ENCODE data around the gene SEPTIN11. TPM values are rescaled to one million over a fixed set of nuclear protein-coding genes. Genes with fewer than 3 reads are reported as not detected.

SEPTIN11 gene
- total RNA-seq, 1 donor: 280 TPM

- TF ChIP-seq CTCF (IDR thresholded peaks at IDR 0.05; ENCODE audit: insufficient read depth, low read length): no peak
- peak; percentile 86 for DNase-seq (ENCODE audit: low read depth)
Measured at GRCh38 chr4:76943129-76943620, 6.4 kb upstream of the SEPTIN11 start.

DNA sequence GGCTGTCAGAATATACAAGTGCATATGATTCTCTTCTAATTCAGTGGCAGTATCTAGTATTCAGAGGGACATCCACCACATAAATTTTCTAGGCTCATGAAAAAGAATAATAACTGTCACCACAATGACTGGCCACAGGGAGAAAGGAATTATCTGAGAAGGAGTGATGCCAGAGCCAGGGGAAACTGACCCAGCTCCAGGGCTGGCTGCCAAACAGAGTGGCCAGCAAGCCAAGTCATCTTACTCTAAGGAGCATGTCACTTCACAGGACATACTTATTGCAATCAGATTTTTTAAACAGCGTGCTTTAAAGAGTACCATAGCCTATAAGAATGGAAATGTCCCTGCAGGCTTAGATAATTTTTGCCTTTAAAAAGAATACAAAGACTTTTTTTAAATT is 5.8 kb upstream of the SEPTIN11 start:
- no peak overlapping the region for H3K4me3 ChIP-seq (ENCODE audit: low read depth, low read length)
- no peak for DNase-seq (ENCODE audit: low read depth)
- TF ChIP-seq CTCF (IDR thresholded peaks at IDR 0.05; ENCODE audit: insufficient read depth, low read length): no peak

More at GRCh38 chr4:76943129-76943620, 6.4 kb upstream of the SEPTIN11 start:
- H3K4me3 ChIP-seq (ENCODE audit: low read depth, low read length): no peak overlapping the region

DNA sequence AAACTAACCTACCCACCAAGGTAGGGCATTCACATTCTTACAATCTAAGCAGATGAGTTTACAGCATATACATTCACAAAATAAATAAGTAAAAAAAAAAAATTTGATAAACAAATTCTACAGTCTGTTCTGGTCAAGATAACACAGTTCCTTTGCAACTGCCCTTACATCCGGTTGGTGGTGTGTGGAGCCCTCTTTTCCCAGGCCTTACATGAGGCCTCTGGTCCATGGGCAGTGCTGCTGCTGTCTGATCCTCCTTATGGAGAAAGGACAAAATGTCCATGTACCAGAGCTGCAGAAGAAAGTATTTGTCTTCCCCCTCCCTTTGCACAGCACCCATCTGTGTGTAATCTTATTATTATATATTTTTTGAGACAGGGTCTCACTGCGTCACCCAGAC is 2.2 kb upstream of the SEPTIN11 start:
- TF ChIP-seq CTCF (IDR thresholded peaks at IDR 0.05; ENCODE audit: insufficient read depth, low read length): peak; percentile 30
- H3K4me3 ChIP-seq (ENCODE audit: low read depth, low read length): peak overlapping the region; percentile 14
- DNase-seq (ENCODE audit: low read depth): peak; percentile 53

DNA sequence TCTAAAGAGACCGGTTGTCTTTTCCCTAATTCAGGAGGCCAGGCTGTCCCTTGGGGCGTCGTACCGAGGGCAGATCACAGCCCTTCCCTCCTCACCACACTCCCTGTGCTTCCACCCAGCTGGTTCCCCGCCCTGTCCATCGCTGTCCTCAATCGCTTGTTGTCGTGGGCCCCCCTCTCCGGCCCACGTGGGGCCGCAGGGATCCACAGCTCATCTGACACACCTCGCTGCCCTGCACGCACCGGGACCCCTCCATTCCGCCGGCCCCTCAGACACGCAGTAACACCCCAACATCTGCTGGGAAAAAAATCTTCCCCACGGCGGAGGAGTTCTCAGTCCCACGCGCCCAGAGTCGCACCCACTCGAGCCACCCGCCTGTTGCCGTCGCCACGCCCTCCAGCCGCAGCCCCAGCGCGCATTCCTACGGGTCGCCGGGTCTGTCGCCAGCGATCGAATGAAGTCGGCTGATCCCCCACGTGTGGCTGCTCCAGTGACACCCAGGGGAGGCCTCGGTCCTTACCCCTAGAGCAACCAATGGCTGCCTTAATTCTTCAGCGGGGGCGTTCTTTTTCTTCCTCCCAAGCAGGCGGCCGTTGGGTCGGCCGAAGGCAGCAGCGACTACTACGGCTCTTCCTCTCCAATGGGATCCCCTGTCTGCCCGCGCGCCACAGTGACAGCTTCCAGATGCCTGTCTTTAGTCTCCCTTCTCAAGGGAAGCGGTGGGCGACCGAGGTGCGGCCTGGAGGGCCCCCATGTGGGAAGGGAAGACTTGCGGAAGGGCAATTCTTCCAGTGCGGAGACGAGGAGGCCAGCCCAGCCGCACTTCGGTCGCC is 893 bp upstream of the SEPTIN11 start:
- peak; percentile 62 for DNase-seq (ENCODE audit: low read depth)
- TF ChIP-seq CTCF (IDR thresholded peaks at IDR 0.05; ENCODE audit: insufficient read depth, low read length): no peak

GRCh38 chr4:76950052-76950955 is 752 bp downstream of the SEPTIN11 start:
- no peak for TF ChIP-seq CTCF (IDR thresholded peaks at IDR 0.05; ENCODE audit: insufficient read depth, low read length)
- peak overlapping the region; percentile 91 for H3K4me3 ChIP-seq (ENCODE audit: low read depth, low read length)
- DNase-seq (ENCODE audit: low read depth): peak; percentile 49

More for the DNA sequence above, 893 bp upstream of the SEPTIN11 start:
- H3K4me3 ChIP-seq (ENCODE audit: low read depth, low read length): peak overlapping the region; percentile 91

- TF ChIP-seq CTCF (IDR thresholded peaks at IDR 0.05; ENCODE audit: insufficient read depth, low read length): no peak
- DNase-seq (ENCODE audit: low read depth): peak; percentile 57
Measured at GRCh38 chr4:76950956-76951671, 1.6 kb downstream of the SEPTIN11 start.

More at GRCh38 chr4:76950956-76951671, 1.6 kb downstream of the SEPTIN11 start:
- H3K4me3 ChIP-seq (ENCODE audit: low read depth, low read length): peak overlapping the region; percentile 91
